Omental fat pad (tissue), 4 donors: ENCODE data around the gene TTLL6. TPM values are rescaled to one million over a fixed set of nuclear protein-coding genes. Genes with fewer than 3 reads are reported as not detected.

Experiments
- ATAC-seq: fragments of 150-250 bp; one replicate; pipeline ENCODE4 v1.9.1; 2016; ENCODE audit warnings: mild to moderate bottlenecking, moderate library complexity; ENCODE audit not compliant: low FRiP score
- DNase-seq: peaks from one replicate; pipeline ENCODE4 v3.0.0-alpha.2; 2019; ENCODE audit warnings: low spot score
- CTCF ChIP-seq, 3 donors: fragments of 450-650 bp; IDR thresholded peaks; one replicate each; pipeline ENCODE4 v1.5.1; 2016 to 2017; ENCODE audit warnings: antibody characterized with exemption in 3 of 3, mild to moderate bottlenecking in 3 of 3, moderate library complexity in 2 of 3
- total RNA-seq, 4 donors: library from RNA; depleted of rRNA; stranded (reverse); fragments of >200 nt; gene quantifications; one replicate each; pipeline ENCODE4 v1.1.0, GENCODE V29; 2016

The TTLL6 gene
- total RNA-seq, 4 donors from 2014 or later = 1.9 TPM; not detected in 3

DNA sequence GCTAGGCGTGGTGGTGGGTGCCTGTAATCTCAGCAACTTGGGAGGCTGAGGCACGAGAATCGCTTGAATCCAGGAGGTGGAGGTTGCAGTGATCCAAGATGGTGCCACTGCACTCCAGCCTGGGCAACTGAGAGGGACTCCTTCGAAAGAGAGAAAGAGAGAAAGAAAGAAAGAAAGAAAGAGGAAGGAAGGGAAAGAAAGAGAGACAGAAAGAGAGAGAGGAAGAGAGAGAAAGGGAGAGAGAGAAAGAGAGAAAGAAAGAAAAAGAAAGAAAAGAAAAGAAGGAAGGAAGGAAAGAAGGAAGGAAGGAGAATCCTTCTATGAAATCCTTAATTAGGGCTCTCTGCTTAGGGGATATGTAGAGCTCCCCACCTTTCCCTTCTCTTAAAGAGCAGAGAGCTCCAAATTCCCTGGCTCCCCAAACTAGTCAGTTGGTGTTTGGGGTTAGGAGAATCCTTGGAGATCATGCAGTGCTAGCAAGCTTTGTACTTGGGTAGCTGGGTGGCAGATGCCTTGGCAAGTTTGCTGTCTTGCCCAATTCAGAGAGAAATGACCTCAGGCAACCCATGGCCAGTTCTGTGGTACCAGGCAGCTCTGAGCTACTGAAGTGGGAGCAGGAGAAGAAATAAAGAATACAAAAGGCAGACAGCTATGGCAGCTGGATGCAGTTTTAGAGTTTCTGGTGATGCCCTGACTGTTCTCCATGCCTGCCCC lies 79.5 kb downstream of the TTLL6 start:
- no peak for DNase-seq
- ATAC-seq = no peak
- TF ChIP-seq CTCF (IDR thresholded peaks at IDR 0.05) = no peak

DNA sequence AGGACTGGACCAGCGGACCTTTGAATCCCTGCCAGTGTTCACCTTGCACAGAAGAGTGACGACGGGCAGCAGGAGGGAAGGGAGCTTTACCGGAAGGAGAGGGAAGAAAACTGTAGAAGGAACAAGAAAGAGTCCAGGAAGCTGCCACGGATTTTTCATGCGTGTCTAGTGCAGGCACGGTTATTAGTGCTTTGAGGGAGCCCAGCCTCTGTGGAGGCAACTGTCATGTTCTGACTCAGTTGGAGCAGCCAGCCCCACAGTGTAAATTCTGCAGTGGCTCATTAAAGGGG lies 82.0 kb downstream of the TTLL6 start:
- no peak for TF ChIP-seq CTCF (IDR thresholded peaks at IDR 0.05)
- no peak for ATAC-seq
- DNase-seq = no peak

DNA sequence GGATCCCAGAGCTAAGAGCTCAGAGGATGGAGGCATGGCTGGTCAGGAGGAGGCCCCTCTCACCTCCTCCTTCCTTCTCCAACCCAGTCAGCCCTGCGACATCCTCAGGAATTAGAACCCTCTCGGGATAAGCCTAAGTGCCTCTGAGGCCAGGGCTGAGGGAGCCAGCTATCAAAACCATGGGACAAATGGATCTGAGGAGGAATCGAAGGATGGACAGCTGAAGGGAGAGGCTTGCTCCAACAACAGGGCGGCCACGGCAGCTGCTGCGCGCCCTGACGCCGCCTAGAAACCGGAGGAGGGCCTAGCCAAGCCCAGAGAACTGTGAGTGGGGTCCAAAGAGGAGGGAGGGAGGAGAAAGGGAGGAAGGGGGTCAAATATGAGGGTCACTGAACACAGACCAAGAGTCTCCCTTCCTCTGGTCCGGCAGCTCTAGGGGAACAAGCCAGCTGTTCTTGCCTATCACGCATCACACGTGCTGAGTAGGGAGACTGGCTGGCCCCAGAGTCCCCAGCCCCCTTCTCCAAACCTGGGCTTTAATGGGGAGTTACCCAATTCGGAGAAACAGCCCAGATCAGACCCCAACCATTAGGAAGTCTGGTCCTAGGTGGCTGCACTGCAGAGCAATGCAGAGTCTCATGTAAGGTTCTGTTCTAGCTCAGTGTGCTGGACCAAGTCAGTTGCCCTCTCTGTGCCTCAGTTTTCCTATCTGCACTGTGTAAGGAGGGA lies 82.5 kb downstream of the TTLL6 start:
- no peak for TF ChIP-seq CTCF (IDR thresholded peaks at IDR 0.05)
- DNase-seq (no peak), ATAC-seq (no peak)

- no peak for DNase-seq
These were observed 83.2 kb downstream of the TTLL6 start for GRCh38 chr17:48733632-48734328.

GRCh38 chr17:48732688-48733629 lies 84.1 kb downstream of the TTLL6 start:
- no peak for DNase-seq
- no peak for ATAC-seq
- no peak for TF ChIP-seq CTCF (IDR thresholded peaks at IDR 0.05)

More at GRCh38 chr17:48733632-48734328, 83.2 kb downstream of the TTLL6 start:
- no peak for ATAC-seq
- no peak for TF ChIP-seq CTCF (IDR thresholded peaks at IDR 0.05)

- no peak for DNase-seq
These were observed 85.7 kb downstream of the TTLL6 start for GRCh38 chr17:48731355-48731754.

More at GRCh38 chr17:48731355-48731754, 85.7 kb downstream of the TTLL6 start:
- ATAC-seq = no peak
- no peak for TF ChIP-seq CTCF (IDR thresholded peaks at IDR 0.05)
